IPS-20b (cell line): ENCODE results near the gene UPK3A.

Experiments used
- H3K27ac ChIP-seq: one replicate; pipeline ENCODE4 v1.5.1; 2013; ENCODE audit warnings: low read length
- H3K27me3 ChIP-seq: 2 replicates; pipeline ENCODE4 v1.6.1; 2013; ENCODE audit warnings: mild to moderate bottlenecking, low read length, inconsistent platforms; ENCODE audit not compliant: insufficient read depth
- H3K36me3 ChIP-seq: 2 replicates; pipeline ENCODE4 v1.6.1; 2013; ENCODE audit warnings: low read depth, mild to moderate bottlenecking, inconsistent platforms, low read length, moderate library complexity; ENCODE audit not compliant: insufficient read depth
- H3K4me1 ChIP-seq: 2 replicates; pipeline ENCODE4 v1.6.1; 2013; ENCODE audit warnings: mild to moderate bottlenecking, control low read depth, inconsistent platforms, low read length, moderate library complexity; ENCODE audit not compliant: insufficient read depth
- H3K4me3 ChIP-seq: 2 replicates; pipeline ENCODE4 v1.5.1; 2013; ENCODE audit warnings: mild to moderate bottlenecking, low read length, inconsistent platforms
- H3K9ac ChIP-seq: 2 replicates; pipeline ENCODE4 v1.6.1; 2013; ENCODE audit warnings: low read depth, mild to moderate bottlenecking, inconsistent platforms, low read length, moderate library complexity
- H3K9me3 ChIP-seq: 2 replicates; pipeline ENCODE4 v1.6.1; 2013; ENCODE audit warnings: mild to moderate bottlenecking, low read depth, low read length, inconsistent platforms; ENCODE audit not compliant: insufficient read depth

The UPK3A gene

GRCh38 chr22:45284705-45285262, at the start of gene UPK3A:
UPK3A (plus strand) TSS chr22:45284949; CDS start chr22:45285014, 65 bp downstream.
- H3K4me1 ChIP-seq, result no peaks in the 10 kb centered on the region; the same call in 1 of the 2 replicates
- peak within 1 kb of the TSS; percentile 41; the same call in 1 of the 2 replicates for H3K9ac ChIP-seq

GRCh38 chr22:45235101-45235777, 49.5 kb upstream of the UPK3A start:
- no peak overlapping the region for H3K4me3 ChIP-seq
- H3K4me1 ChIP-seq, result peaks cover 7% of the 10 kb centered on the region; the same call in 1 of the 2 replicates
- H3K9me3 ChIP-seq, result no peaks in the 10 kb centered on the region
- no peaks in the 10 kb centered on the region for H3K36me3 ChIP-seq
- no peak overlapping the region for H3K27ac ChIP-seq
- H3K9ac ChIP-seq, result no peak overlapping the region
- H3K27me3 ChIP-seq, result peaks cover 10% of the 10 kb centered on the region

More at GRCh38 chr22:45284705-45285262, at the start of gene UPK3A:
- Histone ChIP-seq H3K9me3 (no peaks in the 10 kb centered on the region), H3K27ac (no peak within 1 kb of the TSS), H3K4me3 (peak within 1 kb of the TSS; percentile 60), H3K36me3 (no peaks in the 10 kb centered on the region), H3K27me3 (peaks cover 46% of the 10 kb centered on the region)

GRCh38 chr22:45235851-45236342, 48.9 kb upstream of the UPK3A start:
- Histone ChIP-seq H3K9me3 (no peaks in the 10 kb centered on the region), H3K36me3 (no peaks in the 10 kb centered on the region), H3K9ac (no peak overlapping the region), H3K4me3 (no peak overlapping the region), H3K4me1 (peaks cover 7% of the 10 kb centered on the region; the same call in 1 of the 2 replicates), H3K27ac (no peak overlapping the region), H3K27me3 (peaks cover 12% of the 10 kb centered on the region)

- Histone ChIP-seq H3K27ac (no peak overlapping the region), H3K9ac (no peak overlapping the region), H3K4me3 (no peak overlapping the region), H3K9me3 (no peaks in the 10 kb centered on the region), H3K27me3 (peaks cover 19% of the 10 kb centered on the region), H3K36me3 (no peaks in the 10 kb centered on the region), H3K4me1 (peaks cover 12% of the 10 kb centered on the region; the same call in 1 of the 2 replicates)
These were observed 47.4 kb upstream of the UPK3A start for GRCh38 chr22:45237065-45237990.

GRCh38 chr22:45238076-45238956, 46.4 kb upstream of the UPK3A start:
- Histone ChIP-seq H3K9ac (no peak overlapping the region), H3K9me3 (no peaks in the 10 kb centered on the region), H3K4me1 (peaks cover 12% of the 10 kb centered on the region; the same call in 1 of the 2 replicates), H3K36me3 (no peaks in the 10 kb centered on the region), H3K4me3 (no peak overlapping the region), H3K27ac (no peak overlapping the region), H3K27me3 (peaks cover 19% of the 10 kb centered on the region)

GRCh38 chr22:45238957-45239680, 45.6 kb upstream of the UPK3A start:
- no peak overlapping the region for H3K9ac ChIP-seq
- no peak overlapping the region for H3K27ac ChIP-seq
- peaks cover 12% of the 10 kb centered on the region; the same call in 1 of the 2 replicates for H3K4me1 ChIP-seq
- peaks cover 19% of the 10 kb centered on the region for H3K27me3 ChIP-seq
- no peaks in the 10 kb centered on the region for H3K36me3 ChIP-seq
- peak overlapping the region; percentile 72; the same call in 1 of the 2 replicates for H3K4me3 ChIP-seq
- H3K9me3 ChIP-seq, result no peaks in the 10 kb centered on the region

- peaks cover 19% of the 10 kb centered on the region for H3K27me3 ChIP-seq
- no peaks in the 10 kb centered on the region for H3K9me3 ChIP-seq
- H3K36me3 ChIP-seq, result no peaks in the 10 kb centered on the region
- peak overlapping the region; percentile 72; the same call in 1 of the 2 replicates for H3K4me3 ChIP-seq
- peak overlapping the region; percentile 21; the same call in 1 of the 2 replicates for H3K9ac ChIP-seq
- peaks cover 12% of the 10 kb centered on the region; the same call in 1 of the 2 replicates for H3K4me1 ChIP-seq
- H3K27ac ChIP-seq, result no peak overlapping the region
These were observed 45.1 kb upstream of the UPK3A start for GRCh38 chr22:45239681-45240051.

- H3K9me3 ChIP-seq, result no peaks in the 10 kb centered on the region
- H3K4me3 ChIP-seq, result peak overlapping the region; percentile 72
- peaks cover 19% of the 10 kb centered on the region for H3K27me3 ChIP-seq
- H3K9ac ChIP-seq, result peak overlapping the region; percentile 21; the same call in 1 of the 2 replicates
- peaks cover 12% of the 10 kb centered on the region; the same call in 1 of the 2 replicates for H3K4me1 ChIP-seq
- H3K36me3 ChIP-seq, result no peaks in the 10 kb centered on the region
- no peak overlapping the region for H3K27ac ChIP-seq
These were observed 44.5 kb upstream of the UPK3A start for GRCh38 chr22:45240104-45240809.

- Histone ChIP-seq H3K9ac (peak within 1 kb of the TSS; percentile 59; the same call in 1 of the 2 replicates), H3K9me3 (no peaks in the 10 kb centered on the region), H3K4me1 (peaks cover 12% of the 10 kb centered on the region; the same call in 1 of the 2 replicates), H3K36me3 (no peaks in the 10 kb centered on the region), H3K27ac (no peak within 1 kb of the TSS), H3K27me3 (peaks cover 19% of the 10 kb centered on the region), H3K4me3 (peak within 1 kb of the TSS; percentile 84)
These were observed 43.7 kb upstream of the UPK3A start, which contains the start of gene KIAA0930 for GRCh38 chr22:45240810-45241631. KIAA0930 (minus strand) TSS chr22:45240894; CDS start chr22:45240703, 191 bp downstream.
